TTC549 (cell line): Measurements from ENCODE around the gene SPRR5.

Experiments
- FAIRE-seq: peaks from 2 replicates; lab custom pipeline; 2012; peaks lifted over from hg19 to GRCh38; lab: Jason Lieb, UNC

The SPRR5 gene

GRCh38 chr1:152951711-152952110 is 4.7 kb downstream of the SPRR5 start:
- FAIRE-seq = no peak

GRCh38 chr1:152953761-152954160 is 6.8 kb downstream of the SPRR5 start:
- no peak for FAIRE-seq

- no peak for FAIRE-seq
These were observed 7.4 kb downstream of the SPRR5 start for GRCh38 chr1:152954436-152954835.

GRCh38 chr1:152957561-152957960 is 10.6 kb downstream of the SPRR5 start:
- FAIRE-seq = no peak

GRCh38 chr1:152959273-152959672 is 12.3 kb downstream of the SPRR5 start:
- no peak for FAIRE-seq

GRCh38 chr1:152959801-152960451 is 12.9 kb downstream of the SPRR5 start:
- no peak for FAIRE-seq

GRCh38 chr1:152960452-152961044 is 13.5 kb downstream of the SPRR5 start:
- no peak for FAIRE-seq

- no peak for FAIRE-seq
These were observed 14.4 kb downstream of the SPRR5 start for GRCh38 chr1:152961226-152961891.

- FAIRE-seq = no peak
These were observed 15.9 kb downstream of the SPRR5 start for GRCh38 chr1:152962876-152963415.

- FAIRE-seq = no peak
These were observed 17.5 kb downstream of the SPRR5 start for GRCh38 chr1:152964536-152964935.

- no peak for FAIRE-seq
These were observed 18.8 kb downstream of the SPRR5 start for GRCh38 chr1:152965853-152966252.

GRCh38 chr1:152967201-152967600 is 20.2 kb downstream of the SPRR5 start:
- no peak for FAIRE-seq

- no peak for FAIRE-seq
These were observed 21.2 kb downstream of the SPRR5 start for GRCh38 chr1:152968248-152968647.

GRCh38 chr1:152969036-152969435 is 22.0 kb downstream of the SPRR5 start:
- FAIRE-seq = no peak

GRCh38 chr1:152970495-152970894 is 23.5 kb downstream of the SPRR5 start, which contains the start of gene SPRR4:
SPRR4 (plus strand) TSS chr1:152970648; CDS start chr1:152971891, 1,243 bp downstream.
- FAIRE-seq = no peak

- no peak for FAIRE-seq
These were observed 25.3 kb downstream of the SPRR5 start for GRCh38 chr1:152972196-152972886.

- no peak for FAIRE-seq
These were observed 29.7 kb downstream of the SPRR5 start for GRCh38 chr1:152976688-152977087.

GRCh38 chr1:152977614-152978013 is 30.6 kb downstream of the SPRR5 start:
- no peak for FAIRE-seq

- FAIRE-seq = no peak
These were observed 33.7 kb downstream of the SPRR5 start for GRCh38 chr1:152980676-152981075.

GRCh38 chr1:152981146-152981871 is 34.3 kb downstream of the SPRR5 start:
- FAIRE-seq = no peak

GRCh38 chr1:152982076-152982475 is 35.1 kb downstream of the SPRR5 start:
- FAIRE-seq = no peak

- no peak for FAIRE-seq
These were observed 36.2 kb downstream of the SPRR5 start for GRCh38 chr1:152983234-152983633.
